PC-9 (cell line): Measurements from ENCODE around the gene BCR.

ENCODE experiments used
- EZH2 ChIP-seq: fragments of 200-600 bp; sonication (generic); IDR thresholded peaks from 2 replicates; pipeline ENCODE4 v1.8.0; 2017; ENCODE audit warnings: antibody characterized with exemption, low read depth
- TF ChIP-seq, protein P1 (sequence below): fragments of 200-600 bp; sonication (generic); conservative IDR thresholded peaks from 2 replicates; pipeline ENCODE4 v1.6.1; 2017; ENCODE audit warnings: mixed run types, antibody characterized with exemption, mild to moderate bottlenecking, moderate library complexity

DNA sequence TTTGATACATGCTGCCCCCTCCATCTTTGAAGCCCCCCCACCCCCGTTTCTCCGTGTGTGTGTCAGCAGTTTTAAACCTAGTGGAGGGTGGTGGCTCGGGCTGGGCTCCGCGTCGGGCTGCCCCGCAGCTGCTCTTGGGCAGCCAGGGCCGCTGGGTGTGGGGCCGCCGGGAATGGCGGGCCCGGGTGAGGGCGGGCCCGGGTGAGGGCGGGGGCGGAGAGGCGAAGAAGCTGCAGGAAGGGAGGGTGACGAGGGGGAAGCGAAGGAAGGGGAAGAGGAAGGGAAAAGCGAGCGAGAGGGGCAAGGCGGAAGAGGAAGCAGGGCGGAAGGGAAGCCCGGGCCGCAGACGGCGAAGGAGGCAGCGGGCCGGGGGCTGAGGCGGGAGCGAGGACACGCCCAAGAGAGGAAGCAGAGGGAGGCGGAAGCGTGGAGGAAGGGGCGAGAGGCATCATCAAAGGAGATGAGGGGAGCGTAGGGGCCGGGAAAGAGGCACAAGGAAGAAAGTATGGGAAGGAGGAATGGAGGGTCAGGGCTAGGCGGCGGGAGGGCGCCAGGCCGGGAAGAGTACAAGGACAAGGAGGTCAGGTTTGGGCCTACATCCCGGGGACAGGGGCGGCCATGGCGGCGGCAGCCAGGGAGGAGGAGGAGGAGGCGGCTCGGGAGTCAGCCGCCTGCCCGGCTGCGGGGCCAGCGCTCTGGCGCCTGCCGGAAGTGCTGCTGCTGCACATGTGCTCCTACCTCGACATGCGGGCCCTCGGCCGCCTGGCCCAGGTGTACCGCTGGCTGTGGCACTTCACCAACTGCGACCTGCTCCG, 82.4 kb downstream of the BCR start:
- TF ChIP-seq, protein P1, sequence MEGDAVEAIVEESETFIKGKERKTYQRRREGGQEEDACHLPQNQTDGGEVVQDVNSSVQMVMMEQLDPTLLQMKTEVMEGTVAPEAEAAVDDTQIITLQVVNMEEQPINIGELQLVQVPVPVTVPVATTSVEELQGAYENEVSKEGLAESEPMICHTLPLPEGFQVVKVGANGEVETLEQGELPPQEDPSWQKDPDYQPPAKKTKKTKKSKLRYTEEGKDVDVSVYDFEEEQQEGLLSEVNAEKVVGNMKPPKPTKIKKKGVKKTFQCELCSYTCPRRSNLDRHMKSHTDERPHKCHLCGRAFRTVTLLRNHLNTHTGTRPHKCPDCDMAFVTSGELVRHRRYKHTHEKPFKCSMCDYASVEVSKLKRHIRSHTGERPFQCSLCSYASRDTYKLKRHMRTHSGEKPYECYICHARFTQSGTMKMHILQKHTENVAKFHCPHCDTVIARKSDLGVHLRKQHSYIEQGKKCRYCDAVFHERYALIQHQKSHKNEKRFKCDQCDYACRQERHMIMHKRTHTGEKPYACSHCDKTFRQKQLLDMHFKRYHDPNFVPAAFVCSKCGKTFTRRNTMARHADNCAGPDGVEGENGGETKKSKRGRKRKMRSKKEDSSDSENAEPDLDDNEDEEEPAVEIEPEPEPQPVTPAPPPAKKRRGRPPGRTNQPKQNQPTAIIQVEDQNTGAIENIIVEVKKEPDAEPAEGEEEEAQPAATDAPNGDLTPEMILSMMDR = no peak
- TF ChIP-seq EZH2 = no peak
